GM12874 (cell line): ENCODE data around the gene FTCD.

Experiments
- TF ChIP-seq, protein P1 (sequence below): IDR thresholded peaks from 2 replicates; pipeline ENCODE4 v1.5.1; 2011; ENCODE audit warnings: low read depth, mild to moderate bottlenecking, control low read depth, low read length, moderate library complexity; ENCODE audit not compliant: insufficient read depth

FTCD gene

DNA sequence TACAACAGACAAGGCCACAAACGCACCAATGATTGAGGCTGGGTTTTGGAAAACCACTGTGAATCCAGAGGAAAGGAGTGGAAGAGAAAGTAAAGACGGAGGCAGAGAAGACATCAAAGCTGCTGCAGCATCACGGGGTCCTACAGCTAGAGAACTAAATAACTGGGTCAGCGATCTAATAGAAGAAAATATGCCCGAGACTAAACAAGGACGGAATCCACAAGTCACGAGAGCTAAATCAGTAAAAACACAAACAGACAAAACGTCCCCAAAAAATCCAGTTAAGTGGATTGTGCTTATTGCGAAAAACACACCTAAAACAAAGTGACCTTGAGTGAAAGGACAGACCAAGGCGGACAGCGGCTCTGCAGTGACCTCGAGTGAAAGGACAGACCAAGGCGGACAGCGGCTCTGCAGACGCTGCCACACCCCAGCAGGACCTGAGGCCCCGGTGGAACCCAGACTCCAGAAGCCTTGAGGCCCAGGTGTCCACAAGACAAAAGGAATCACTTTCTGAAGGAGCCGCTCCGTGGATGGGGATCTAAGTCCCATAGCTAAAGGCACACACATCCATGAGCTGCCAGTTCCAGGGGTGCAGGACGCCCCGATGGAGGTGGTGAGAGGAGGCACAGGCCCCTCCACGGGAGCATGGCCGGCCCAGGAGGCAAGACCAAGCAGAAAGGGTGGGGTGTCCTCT lies 6.0 kb downstream of the FTCD start:
- TF ChIP-seq, protein P1, sequence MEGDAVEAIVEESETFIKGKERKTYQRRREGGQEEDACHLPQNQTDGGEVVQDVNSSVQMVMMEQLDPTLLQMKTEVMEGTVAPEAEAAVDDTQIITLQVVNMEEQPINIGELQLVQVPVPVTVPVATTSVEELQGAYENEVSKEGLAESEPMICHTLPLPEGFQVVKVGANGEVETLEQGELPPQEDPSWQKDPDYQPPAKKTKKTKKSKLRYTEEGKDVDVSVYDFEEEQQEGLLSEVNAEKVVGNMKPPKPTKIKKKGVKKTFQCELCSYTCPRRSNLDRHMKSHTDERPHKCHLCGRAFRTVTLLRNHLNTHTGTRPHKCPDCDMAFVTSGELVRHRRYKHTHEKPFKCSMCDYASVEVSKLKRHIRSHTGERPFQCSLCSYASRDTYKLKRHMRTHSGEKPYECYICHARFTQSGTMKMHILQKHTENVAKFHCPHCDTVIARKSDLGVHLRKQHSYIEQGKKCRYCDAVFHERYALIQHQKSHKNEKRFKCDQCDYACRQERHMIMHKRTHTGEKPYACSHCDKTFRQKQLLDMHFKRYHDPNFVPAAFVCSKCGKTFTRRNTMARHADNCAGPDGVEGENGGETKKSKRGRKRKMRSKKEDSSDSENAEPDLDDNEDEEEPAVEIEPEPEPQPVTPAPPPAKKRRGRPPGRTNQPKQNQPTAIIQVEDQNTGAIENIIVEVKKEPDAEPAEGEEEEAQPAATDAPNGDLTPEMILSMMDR = no peak

DNA sequence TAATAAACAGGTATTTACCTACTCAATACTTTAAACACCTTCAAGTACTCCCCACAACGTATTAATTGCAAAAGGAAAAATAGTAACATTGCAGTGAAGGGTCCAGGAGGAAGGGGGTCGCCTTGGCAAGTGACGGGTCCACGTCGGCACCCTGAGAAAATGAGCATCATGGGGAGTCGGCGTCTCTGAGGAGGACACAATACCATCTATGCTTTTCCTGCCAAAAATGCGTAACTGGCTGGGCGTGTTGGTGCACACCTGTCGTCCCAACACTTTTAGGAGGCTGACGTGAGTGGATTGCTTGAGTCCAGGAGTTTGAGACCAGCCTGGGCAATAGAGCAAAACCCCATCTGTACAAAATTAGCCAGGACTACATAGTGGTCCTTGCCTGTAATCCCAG lies 7.3 kb downstream of the FTCD start:
- TF ChIP-seq, protein P1 = no peak

DNA sequence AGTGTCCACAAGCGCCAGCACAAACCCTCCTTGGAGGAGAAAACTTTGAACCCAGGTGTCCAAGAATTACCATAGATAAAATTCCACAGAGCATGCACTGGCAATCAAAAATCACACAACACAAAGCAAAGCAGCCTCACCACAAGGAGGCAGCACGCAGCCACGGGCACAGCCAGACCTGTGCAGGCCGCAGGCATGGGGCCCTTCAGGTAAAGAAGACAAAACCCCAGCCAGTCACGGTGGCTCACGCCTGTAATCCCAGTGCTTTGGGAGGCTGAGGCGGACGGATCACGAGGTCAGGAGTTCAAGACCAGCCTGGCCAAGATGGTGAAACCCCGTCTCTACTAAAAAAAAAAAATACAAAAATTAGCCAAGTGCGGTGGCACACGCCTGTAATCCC lies 8.0 kb downstream of the FTCD start:
- TF ChIP-seq, protein P1 = peak; percentile 64

DNA sequence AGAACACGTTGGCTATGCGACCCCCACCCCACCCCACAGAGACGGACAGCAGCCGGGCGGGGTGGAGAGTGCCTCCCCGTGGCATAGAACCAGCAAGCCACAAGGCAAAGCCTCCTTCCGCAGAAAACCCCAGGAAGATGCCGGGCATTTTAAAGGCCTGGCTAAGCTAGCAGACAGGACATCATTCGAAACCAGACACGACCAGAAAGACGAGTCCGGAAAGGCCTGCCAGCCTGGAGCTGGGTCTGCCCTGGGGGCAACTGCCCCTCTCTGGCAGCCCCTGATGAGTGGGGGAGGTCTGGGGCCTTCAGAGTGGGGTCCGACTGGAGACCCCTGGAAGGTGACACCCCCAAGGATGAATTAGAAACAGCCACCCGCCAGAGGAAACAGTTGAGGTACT lies 8.5 kb downstream of the FTCD start:
- TF ChIP-seq, protein P1 = no peak

DNA sequence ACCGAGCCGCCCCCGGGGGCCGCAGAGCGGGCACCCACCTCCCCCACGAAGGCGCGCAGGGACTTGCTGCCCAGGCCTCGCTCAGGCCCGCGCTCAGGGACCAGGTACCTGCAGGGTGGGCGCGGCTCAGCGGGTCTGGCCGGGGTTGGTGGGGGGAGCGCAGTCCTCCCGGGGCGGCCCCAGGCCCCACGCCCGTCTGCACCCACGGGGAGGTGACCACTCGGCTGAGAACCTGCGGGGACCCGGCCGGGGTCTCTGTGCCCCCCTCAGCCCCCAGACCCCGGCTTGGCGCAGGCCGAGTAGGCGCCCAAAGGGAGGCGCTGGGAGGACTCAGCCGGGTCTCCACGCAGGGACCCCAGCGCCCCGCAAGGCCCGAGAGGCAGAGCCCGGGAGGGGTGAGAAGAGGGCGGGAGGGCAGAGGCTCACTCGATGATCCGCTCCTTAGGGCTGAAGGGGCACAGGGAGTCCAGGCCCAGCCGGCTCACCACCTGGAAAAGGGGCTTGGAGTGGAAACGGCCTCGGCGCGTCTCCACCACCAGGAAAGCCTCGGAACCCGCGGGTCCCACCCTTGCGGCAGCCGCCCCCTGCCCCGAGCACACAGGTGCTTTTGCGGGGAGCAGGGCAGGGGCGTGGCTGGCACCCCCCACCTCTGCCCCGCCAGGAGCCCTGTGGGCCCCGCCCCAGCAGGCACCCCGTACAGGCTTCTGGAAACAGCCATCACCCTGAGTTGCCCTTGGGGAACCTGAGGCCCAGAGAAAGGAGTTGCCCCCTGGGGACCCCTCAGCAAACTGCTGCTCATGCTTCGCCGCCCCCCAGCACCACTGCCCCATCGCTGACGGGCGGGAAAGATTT lies 9.3 kb downstream of the FTCD start:
- TF ChIP-seq, protein P1 = no peak

DNA sequence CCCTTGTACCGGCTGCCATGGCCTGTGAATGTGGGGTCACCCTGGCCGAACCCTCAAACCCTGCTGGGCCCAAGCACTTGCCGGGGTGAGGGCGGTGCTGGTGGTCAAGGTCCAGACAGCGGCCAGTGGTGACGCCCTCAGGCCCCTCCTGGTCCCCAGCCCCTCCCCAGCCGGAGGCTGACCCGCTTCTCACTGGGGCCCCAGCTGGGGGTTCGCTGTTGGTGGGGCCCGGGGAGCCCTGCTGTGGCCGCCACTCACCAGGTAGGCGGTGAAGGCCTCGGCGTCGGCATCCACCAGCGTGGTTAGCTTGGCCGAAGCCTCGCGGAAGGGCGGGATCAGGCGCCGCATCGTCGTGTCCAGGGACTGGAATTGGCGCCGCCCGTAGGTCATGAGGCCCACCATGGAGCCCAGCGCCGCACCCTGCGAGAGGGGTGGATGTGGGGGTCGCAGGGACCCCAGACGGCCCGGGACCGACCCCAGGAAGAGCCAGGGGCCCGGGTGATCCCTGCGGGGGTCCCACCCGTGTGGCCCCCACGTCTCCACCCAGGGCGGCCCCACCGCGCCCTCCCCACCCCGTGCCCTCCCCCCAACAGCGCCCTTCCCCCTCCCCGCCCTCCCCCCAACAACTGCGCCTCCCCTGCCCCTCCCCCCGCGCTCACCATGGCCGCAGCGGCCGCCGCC lies 10.1 kb downstream of the FTCD start:
- TF ChIP-seq, protein P1 = no peak

DNA sequence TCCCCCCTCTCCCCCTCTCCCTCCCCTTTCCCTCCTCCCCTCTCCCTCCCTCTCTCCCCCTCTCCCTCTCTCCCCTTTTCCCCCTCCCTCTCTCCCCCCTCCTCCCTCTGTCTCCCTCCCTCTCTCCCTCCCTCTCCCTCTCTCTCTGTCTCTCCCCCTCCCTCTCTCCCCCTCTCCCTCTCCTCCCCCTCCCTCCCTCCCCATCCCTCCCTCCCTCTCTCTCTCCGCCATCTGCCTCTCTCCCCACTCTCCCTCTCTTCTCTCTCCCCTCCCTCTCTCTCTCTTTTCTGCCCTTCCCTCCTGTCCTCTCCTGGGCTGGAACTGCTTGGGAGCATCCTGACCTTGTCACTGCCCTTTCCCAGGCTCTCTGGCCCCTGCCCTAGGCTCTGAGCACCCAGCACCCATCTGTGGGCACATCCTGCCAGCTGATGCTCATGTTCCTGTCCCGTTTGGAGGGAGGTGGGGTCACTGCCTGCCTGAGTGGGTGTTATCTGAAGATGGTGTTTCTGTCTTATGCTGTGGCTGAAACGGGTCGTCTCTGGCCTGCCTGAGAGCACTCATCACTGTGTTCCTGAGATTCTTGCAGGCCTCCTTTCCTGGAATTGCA lies 10.8 kb downstream of the FTCD start:
- TF ChIP-seq, protein P1 = no peak
